SH-SY5Y (cell line): ENCODE data around the gene B3GALNT1.

ENCODE experiments used
- GATA2 ChIP-seq: IDR thresholded peaks from 2 replicates; pipeline ENCODE4 v1.6.1; 2011; ENCODE audit warnings: mild to moderate bottlenecking, low read depth, low read length
- GATA3 ChIP-seq: IDR thresholded peaks from 2 replicates; pipeline ENCODE4 v1.6.1; 2011; ENCODE audit warnings: low read depth, mild to moderate bottlenecking, low read length, moderate library complexity

DNA sequence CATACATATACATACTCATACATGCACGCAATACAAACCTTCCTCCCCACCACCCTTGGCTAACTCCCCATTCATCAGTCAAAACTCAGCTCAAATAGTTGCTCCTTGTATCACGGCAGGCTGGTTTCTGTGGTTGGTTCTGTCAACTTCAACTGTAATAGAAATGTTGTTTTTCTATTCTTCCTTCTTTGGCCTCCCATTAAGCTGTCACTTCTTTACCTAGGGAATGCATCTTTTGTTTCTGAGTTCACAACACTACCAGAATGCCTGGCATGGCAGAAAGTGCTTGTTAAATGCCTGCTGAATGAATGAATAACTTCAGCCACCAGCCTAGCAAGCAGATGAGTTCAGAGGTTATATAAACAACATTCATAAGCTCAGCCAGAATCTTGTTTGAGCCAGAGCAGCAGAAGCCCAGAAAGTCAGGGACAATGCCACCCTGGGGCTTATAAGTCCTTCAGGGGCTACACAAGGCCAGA, 63.1 kb downstream of the B3GALNT1 start:
- TF ChIP-seq GATA3 (no peak), GATA2 (no peak)
